ENCODE results near the gene CCL8. TPM values are rescaled to one million over a fixed set of nuclear protein-coding genes. Genes with fewer than 3 reads are reported as not detected.

CCL8 gene
- total RNA-seq, 2 experiments from 2014 or later = not detected

DNA sequence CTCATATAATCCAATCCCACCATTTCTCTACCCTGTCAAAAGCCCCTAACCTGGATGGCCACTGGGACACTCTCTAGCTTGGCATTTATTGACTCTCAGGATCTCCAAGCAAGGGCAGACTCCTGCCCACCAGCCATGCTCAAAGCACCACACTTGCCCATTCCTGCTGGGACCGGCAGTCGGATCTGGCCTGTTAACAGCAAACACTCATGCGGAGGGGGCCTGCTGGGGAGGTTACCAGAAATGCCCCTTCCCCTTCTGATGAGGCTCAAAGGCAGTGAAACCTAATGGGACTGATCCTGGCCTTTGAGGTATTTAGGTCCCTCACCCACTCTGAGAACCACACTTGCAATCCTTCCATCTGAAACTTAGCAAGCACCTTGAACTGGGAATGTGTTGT lies 50.3 kb downstream of the CCL8 start:
- CTCF ChIA-PET = interaction anchor here (1.0 to 2.2 kb wide), 4 partner anchors 8 to 169 kb away, joined by 3 to 11 read pairs (median 4); no protein-coding TSS in a partner anchor
- Mint-ChIP-seq H3K9me3 (no peaks in the 10 kb centered on the region), H3K4me3 (no peak overlapping the region), H3K27me3 (peaks cover 3% of the 10 kb centered on the region), H3K4me1 (ENCODE audit: low read depth) (peaks cover 19% of the 10 kb centered on the region), H3K27ac (no peak overlapping the region), H3K36me3 (ENCODE audit: low read depth) (no peaks in the 10 kb centered on the region)
- no peak for ATAC-seq
- POLR2A ChIA-PET = no interaction called here
- intact Hi-C loops (cut with micrococcal nuclease) = no loop called here
- DNase-seq = no peak
- TF ChIP-seq, protein P1, sequence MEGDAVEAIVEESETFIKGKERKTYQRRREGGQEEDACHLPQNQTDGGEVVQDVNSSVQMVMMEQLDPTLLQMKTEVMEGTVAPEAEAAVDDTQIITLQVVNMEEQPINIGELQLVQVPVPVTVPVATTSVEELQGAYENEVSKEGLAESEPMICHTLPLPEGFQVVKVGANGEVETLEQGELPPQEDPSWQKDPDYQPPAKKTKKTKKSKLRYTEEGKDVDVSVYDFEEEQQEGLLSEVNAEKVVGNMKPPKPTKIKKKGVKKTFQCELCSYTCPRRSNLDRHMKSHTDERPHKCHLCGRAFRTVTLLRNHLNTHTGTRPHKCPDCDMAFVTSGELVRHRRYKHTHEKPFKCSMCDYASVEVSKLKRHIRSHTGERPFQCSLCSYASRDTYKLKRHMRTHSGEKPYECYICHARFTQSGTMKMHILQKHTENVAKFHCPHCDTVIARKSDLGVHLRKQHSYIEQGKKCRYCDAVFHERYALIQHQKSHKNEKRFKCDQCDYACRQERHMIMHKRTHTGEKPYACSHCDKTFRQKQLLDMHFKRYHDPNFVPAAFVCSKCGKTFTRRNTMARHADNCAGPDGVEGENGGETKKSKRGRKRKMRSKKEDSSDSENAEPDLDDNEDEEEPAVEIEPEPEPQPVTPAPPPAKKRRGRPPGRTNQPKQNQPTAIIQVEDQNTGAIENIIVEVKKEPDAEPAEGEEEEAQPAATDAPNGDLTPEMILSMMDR (IDR thresholded peaks at IDR 0.05) = no peak

DNA sequence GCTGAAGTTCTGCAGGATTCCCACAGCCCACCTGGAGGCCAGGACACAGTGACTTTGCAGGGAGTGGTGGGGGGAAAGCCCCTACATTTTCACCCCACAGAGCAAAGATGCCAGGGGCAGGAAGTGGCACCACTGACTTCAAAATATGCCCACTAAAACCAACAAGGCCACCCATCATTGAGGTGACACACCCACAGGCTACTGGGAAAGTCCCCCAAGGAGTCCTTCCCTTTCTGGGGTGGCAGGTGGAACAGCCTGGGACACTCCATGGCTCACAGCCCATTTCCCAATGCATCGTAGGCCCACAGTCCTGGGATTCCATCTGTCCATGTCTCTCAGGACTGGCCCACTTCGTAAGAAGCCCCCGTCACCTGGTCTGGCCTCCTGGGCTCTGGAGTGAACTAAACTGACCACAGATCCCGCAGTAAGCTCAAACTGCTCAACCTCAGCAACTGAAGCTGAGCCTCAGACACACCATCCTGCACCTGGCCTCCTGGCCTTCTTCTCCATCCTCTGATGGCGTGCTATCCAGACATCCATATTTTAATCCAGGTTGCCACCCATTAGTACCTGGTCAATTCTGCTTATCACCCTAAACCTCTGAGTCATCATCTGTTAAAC lies 51.3 kb downstream of the CCL8 start:
- POLR2A ChIA-PET = no interaction called here
- H3K4me3 Mint-ChIP-seq = no peak overlapping the region
- no peaks in the 10 kb centered on the region for H3K27me3 Mint-ChIP-seq
- H3K27ac Mint-ChIP-seq = no peak overlapping the region
- H3K9me3 Mint-ChIP-seq = no peaks in the 10 kb centered on the region
- TF ChIP-seq, protein P1 (IDR thresholded peaks at IDR 0.05) = no peak
- intact Hi-C loops (cut with micrococcal nuclease) = no loop called here
- H3K36me3 Mint-ChIP-seq (ENCODE audit: low read depth) = no peaks in the 10 kb centered on the region
- H3K4me1 Mint-ChIP-seq (ENCODE audit: low read depth) = peaks cover 17% of the 10 kb centered on the region
- DNase-seq (no peak), ATAC-seq (no peak)
- CTCF ChIA-PET = interaction anchor here (0.9 to 3.4 kb wide), 3 partner anchors 9 to 107 kb away, joined by 3 to 26 read pairs (median 5); no protein-coding TSS in a partner anchor

GRCh38 chr17:34370997-34371395 lies 51.8 kb downstream of the CCL8 start:
- no peak overlapping the region for H3K4me3 Mint-ChIP-seq
- H3K27me3 Mint-ChIP-seq = peaks cover 2% of the 10 kb centered on the region
- CTCF ChIA-PET = interaction anchor here (0.9 to 3.4 kb wide), 3 partner anchors 10 to 171 kb away, joined by 3 to 26 read pairs (median 12); no protein-coding TSS in a partner anchor
- intact Hi-C loops (cut with micrococcal nuclease) = no loop called here
- POLR2A ChIA-PET = no interaction called here
- no peak overlapping the region for H3K27ac Mint-ChIP-seq
- peaks cover 13% of the 10 kb centered on the region for H3K4me1 Mint-ChIP-seq (ENCODE audit: low read depth)
- H3K36me3 Mint-ChIP-seq (ENCODE audit: low read depth) = no peaks in the 10 kb centered on the region
- H3K9me3 Mint-ChIP-seq = no peaks in the 10 kb centered on the region
- ATAC-seq (peak; percentile 51), DNase-seq (no peak)
- TF ChIP-seq, protein P1 (IDR thresholded peaks at IDR 0.05) = no peak

Other genes with a start within 250 kb of the CCL8 start
- not detected for gene CCL2, start 64.2 kb upstream of the CCL8 start, total RNA-seq
- gene CCL7, start 49.2 kb upstream of the CCL8 start, total RNA-seq = not detected
- not detected for gene CCL11, start 33.7 kb upstream of the CCL8 start, total RNA-seq
- gene CCL13, start 37.0 kb downstream of the CCL8 start, total RNA-seq = not detected
- gene CCL1, start 43.8 kb downstream of the CCL8 start, total RNA-seq = not detected